ENCODE results near the gene PIP4K2A.
"Not testable (repeated sequence)": the region's sequence is repeated elsewhere in the genome, so short reads cannot be mapped to it uniquely, and the experiment has no call there.

The PIP4K2A gene

DNA sequence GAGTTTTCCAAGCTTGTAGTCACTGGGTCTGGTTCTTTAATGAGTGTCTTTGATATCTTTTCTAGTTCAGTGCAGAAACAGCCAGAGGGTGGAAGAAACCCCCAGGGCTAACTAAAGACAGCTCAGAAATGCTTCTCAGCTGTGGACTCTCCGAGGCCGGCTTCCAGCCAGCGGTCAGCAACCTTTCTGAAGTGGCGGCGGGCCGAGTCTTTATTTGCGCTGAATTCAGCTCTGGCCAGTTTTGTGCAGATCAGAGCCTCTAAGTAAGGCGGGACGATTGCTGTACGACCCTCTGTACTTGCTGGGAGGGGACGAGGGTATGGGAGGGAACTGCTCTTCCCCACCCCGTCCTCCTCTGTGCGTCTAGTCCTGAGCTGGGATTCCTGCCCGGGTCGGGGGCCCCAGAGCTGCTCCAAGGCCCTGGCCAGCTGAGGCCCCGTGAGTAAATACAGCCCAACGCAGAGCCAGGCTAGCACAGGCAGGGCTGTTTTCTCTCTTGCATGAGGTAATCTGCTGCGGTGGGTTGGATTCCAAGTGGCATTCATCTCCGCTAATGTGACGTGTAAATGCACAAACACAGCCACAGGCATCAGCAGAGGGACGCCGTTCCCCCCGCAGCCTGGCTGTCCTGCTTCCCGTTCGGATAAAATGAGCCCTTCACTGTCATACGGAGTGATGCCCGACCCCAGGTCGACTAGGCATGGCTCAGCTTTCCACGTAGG is 159.8 kb downstream of the PIP4K2A start:
- peak; percentile 35 for DNase-seq (ENCODE audit: low read depth)

DNA sequence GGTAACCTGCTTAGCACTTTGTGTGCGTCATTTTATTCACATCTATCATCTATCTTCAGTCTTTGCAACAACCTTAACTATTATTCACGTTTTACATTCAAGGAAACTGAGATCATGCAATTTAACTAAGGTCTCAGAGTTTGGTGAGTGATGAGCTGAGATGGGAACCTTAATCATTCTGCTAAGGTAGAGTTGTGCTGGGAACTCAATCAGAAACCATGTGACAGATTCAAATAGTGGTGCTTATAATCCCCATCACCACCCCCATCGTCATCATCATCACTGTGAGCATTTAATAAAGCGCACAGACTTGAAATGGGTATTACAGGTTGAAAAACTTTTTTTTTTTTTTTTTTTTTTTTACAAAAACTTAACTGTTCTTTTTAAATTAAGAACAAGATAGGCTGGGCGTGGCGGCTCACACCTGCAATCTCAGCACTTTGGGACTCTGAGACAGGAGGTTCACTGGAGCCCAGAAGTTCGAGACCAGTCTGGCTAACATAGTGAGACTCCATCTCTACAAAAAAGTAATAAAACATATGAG is 160.9 kb downstream of the PIP4K2A start:
- no peak for DNase-seq (ENCODE audit: low read depth)

DNA sequence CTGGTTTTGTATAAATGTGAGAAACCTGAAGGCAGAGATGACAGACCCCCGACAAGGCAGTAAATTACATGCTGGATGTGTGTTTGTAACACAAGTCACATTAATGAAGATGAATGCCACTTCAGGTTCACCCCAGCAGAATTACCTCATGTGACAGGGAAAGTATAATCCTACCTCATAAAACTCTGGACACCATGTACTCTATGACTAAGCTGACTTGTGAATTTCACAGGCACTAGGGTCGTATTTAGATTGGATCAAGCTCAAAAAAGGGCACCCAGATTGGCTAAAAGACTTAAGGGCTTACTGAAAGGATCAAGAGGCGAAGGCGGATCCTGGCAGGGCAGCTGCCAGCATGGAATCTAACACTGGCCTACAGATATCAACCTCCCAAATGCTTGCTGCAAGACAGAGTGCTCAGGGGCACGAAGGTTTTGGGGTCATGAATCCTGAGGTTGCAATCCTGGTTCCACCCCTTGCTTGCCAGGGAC is 161.4 kb downstream of the PIP4K2A start:
- peak; percentile 17 for DNase-seq (ENCODE audit: low read depth)

DNA sequence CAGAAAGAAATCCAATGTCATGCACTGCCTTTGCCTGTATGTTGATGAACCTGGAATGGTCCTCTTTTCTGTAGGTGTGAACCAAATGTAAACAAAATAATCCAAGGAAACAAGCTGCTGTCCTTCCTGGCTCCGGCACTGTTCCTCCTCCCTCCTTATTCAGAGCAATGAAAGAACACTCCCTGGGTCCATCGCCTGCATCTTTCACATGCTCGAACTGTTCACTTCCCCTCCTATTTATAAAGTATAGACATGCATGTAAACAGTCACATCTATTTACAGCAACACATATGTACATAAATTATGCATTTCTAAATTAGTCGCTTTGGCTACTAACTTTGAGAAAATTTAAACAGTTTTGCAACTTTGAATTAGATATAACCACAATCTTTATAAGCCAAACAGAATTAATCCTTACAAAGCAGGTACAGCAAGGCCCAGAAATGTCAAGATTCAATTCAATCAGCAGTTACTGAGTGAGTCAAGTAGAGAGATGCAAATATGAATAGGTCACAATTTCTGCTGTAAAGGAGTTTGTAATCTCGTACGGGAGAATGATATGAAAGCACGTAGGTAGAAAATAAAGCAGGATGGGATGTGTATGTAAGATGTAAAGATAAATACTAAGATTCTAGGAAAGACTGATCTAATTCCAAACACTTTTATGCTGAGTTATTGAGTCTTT is 162.6 kb downstream of the PIP4K2A start:
- no peak for DNase-seq (ENCODE audit: low read depth)

DNA sequence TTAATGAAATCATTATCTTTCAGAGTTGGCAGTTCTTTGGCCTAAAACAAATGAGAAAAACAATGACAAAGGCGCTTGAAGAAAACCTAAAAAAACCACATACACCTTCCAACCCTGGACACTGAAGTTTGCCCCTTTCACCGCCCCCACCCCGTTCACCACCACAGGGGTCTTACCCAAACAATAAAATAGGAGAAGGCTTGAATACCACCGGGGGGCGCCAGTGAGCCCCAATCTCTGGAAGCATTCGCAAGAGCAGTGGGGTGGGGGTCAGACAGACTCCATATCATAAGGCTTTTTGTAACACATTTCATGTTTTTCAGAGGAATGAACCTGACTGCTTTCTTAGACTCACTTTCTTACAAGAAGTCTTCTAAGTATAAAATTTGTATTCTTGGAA is 163.6 kb downstream of the PIP4K2A start:
- peak; percentile 5 for DNase-seq (ENCODE audit: low read depth)

DNA sequence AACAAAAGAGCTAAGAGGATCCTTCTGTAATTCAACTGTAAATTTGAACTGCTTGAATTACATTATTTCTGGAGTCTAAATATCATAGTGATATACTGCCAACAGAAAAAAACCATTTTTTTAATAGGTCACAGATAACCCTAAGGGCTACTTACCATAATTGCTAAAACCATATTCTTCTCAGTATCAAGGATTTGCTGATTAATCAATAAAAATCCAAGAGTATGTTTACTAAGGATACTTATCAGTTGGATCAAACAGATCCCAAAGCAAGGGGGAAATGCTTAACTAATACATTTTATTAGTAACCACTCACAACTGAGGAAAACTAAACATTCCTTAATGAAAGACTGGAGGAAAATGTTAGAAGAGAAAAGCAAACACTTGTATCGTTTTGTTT is 166.0 kb downstream of the PIP4K2A start:
- DNase-seq (ENCODE audit: low read depth), result no peak

DNA sequence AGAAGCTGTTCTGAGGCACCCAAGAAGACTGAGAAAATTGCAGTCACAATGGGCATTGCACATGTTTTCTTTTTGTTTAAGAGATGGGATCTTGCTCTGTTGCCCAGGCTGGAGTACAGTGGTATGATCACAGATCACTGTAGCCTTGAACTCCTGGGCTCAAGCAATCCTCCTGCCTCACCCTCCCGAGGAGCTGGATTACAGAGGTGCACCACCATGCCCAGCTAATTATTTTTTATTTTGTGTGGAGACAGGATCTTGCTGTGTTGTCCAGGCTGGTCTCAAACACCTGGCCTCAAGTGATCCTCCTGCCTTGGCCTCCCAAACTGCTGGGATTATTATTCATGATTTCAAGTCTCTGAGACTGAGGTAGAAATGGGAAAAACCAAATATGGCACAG is 168.7 kb downstream of the PIP4K2A start:
- no peak for DNase-seq (ENCODE audit: low read depth)

DNA sequence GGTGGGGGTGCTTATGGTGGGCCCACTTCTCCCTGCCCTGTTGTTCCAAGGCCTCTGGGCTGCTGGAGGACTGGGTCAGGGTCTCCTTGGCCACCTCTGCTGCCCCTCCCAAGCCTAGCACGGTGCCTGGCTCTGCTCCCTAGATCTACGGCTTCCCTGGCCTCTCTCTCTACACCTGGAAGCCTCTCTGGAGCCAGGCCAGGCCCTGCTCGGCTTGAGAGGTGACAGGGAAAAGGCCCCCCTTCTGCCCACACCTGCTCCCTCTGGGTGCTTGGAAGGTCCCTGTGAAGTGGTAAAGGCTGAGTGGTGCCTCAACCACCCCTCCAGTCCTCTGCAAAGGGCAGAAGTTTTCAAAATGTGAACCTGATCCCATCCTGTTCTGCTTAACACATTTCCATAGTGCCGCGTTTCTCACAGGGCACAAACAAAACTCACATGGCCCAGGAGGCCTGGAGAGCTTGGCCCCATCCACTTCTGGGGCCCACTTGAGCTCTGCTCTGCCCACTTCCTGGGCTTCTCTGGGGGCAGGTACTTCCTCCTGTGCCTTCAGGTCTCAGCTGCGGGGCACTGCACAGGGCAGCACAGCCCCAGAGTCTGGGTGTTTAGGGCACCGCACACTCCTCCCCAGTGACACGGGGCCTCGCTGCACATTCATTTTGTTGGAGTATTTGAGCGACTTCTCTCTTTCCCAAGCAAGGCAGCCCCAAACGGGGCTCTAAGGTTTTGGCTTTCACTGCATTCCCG is 169.9 kb downstream of the PIP4K2A start:
- DNase-seq (ENCODE audit: low read depth), result no peak

DNA sequence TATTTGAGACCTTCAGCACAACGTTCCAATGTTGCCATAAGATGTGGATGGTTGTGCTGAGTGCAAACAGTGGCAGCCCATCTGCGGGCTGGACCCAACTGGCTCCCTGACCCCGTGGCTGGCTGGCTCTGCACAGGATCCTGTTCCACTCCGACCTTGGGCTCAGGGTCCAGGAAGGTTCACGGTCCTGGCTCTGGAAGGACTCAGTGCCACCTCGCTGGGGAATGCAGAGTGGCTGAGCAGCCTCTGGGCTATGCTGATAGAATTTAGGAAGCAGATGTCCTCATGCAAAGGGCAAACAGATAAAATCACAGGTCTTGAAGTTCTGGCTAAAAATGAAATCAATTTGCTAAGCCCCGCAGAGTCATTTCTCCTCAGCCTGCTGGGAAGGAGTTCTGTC is 171.6 kb downstream of the PIP4K2A start:
- DNase-seq (ENCODE audit: low read depth), result no peak

DNA sequence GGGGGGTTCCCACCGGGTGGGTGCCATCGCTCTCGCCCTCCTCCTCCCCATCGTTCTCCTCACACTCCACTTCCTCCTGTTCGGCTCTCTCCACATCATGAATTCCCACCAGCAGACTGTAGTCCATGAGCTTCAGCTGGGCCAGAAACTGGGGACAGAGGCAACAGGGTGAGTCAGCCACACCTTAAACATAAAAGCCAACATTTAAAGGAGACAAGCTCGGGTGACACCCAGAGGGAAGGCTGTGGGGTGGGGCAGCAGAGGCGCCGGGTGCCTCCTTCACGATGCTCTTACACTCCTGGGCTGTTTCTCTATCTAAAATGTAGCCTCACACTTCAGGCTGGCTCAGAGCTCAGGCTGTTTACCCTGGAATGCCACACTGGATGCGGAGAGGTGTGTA is 172.5 kb downstream of the PIP4K2A start:
- no peak for DNase-seq (ENCODE audit: low read depth)

DNA sequence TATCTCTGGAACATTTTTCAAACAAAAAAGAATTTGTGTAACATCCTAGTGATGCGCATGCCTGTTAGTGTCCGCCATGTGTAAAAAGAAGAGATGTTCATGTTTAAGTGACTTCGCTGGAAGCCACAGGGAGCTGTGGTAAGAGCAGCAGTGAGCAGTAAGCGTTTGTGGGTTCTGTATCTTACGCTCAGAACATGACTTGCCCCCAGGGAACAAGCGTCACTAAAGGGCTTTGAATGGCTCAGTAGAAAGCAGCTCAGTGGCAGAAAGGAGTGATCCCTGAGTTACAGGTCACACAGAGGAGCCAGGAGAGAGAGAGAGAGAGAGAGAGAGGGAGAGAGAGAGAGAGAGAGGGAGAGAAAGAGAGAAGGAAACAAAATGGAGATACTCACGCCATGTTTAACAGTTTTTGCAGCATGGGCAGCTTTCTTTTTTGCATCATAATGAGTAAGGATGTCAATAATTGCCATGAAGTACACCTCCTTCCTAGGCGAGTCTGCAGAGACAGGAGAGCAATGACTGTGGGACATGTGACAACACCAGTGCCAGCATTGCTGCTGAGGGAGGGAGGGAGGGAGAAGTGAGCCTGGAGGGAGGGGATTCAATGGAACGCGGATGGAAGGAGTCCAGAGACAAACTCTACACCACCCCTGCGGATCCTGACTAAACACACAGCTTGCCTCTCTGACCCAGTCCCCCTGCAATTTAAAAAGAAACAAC is 174.6 kb downstream of the PIP4K2A start:
- DNase-seq (ENCODE audit: low read depth), result no peak

DNA sequence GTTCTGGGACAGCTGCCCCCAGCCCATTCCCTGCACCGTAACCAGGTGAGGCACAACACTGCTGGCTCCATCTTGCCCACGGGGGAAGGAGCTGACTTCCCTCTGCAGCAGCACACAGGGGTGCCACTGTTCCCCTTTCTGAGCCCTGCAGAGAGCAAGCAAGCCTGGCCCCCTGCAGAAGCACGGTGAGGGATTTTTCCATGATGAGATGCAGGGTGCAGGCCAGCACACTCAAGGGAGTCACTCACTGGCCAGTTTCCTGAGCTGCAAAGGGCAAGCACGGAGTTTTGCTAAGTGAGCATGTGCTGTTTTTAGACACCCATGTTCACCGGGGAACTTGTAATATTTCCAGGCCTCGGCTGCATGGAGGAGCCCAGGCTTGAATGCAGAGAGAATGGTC is 176.6 kb downstream of the PIP4K2A start:
- DNase-seq (ENCODE audit: low read depth), result no peak

DNA sequence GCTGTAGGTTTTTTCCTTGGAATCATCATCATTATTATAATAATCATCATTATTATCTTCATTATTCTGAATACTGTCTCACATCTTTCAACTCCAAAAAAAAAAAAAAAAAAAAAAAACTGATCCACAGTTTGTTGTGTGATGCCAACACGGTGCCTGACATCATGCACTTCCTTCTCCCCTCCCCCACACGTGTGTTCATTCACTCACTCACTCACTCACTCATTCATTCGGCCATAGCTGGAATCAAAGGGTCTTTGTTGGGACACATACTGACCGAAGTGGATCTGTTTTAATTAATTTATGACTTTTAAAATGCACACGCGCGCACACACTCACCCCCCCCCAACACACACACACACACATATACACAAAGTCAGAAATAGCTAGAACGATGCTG is 177.8 kb downstream of the PIP4K2A start:
- no peak for DNase-seq (ENCODE audit: low read depth)

DNA sequence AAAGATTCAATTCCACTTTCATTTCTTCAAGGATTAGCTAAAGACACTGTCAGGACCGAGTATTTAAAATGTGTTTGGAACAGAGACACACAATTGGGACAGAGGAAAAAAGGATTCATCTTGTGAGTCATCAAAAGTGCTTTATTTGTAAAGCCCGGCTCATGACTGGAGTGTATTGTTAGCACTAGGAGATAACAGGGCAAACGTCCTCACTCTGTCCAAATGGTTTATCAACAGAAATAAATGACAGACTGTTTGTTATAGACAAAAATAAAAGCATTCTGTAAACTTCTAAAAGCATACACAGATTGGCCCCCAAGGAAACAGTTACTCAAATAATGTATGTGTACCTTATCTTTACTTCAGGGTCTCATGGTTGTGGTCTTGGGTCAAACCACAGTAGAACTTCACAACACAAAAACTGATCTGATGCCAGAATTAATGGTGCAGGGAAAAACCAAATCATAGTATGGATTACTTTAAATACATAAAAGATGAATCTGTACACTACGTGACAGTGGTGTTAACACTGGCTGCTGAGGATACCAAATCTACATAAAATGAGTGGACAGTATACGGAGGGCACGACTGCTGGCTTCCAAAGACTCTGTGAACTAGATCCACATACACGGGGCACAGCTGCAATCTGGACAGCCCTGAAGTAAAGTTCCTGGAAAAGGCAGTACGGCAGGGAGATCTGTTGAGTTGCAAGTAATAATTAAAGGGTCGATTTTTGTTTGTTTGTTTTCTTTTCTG is 179.4 kb downstream of the PIP4K2A start:
- DNase-seq (ENCODE audit: low read depth), result no peak

DNA sequence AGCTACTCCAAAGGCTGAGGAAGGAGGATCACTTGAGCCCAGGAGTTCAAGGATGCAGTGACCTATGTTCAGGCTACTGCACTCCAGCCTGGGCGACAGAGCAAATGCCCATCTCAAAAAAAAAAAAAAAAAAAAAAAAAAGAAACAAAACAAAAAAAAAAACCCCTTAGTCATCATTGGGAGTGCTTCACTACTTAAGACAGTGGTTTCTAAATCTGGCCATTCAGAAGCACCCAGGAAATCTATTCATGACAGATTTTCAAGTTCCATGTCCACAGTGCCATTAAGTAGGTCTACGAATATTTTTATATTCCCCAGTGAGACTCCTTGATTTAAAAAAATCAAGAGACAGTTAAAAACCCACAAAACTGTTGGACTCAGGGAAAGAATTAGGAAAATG is 182.9 kb downstream of the PIP4K2A start:
- no peak for DNase-seq (ENCODE audit: low read depth)

DNA sequence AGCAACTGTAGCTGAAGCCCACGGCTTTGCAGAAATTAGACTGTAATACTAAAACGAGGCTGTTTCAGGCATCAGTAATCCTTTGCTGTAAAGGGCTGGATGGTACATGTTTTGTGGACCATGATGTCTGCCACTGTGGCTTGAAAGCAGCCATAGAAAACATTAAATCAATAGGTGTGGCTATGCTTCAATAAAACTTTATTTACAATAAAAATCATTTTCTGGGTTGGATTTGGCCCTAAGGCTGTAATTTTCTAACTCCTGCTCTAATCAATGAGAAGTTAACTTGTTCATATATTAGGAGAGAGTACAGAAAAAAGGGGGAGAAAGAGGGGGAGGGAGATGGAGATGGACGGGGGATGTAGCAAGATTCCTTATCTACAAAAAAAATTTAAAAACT is 183.4 kb downstream of the PIP4K2A start:
- no peak for DNase-seq (ENCODE audit: low read depth)

DNA sequence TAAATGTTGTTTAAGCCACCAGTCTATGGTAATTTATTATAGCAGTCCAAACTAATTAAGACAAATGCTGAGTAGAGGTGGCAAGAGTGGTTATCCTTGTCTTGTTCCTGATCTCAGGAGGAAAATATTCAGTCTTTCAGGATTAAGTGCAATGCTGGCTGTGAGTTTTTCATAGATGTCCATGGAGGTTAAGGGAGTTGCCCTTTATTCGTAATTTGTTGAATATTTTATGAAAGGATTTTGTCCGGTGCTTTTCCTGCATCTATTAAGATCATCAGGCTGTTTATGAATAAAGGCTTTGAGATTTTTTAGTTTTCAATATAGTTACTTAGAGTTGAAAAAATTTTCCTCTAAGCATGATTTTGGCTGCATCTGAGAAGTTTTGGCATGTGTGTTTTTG is 186.9 kb downstream of the PIP4K2A start:
- no peak for DNase-seq (ENCODE audit: low read depth)

DNA sequence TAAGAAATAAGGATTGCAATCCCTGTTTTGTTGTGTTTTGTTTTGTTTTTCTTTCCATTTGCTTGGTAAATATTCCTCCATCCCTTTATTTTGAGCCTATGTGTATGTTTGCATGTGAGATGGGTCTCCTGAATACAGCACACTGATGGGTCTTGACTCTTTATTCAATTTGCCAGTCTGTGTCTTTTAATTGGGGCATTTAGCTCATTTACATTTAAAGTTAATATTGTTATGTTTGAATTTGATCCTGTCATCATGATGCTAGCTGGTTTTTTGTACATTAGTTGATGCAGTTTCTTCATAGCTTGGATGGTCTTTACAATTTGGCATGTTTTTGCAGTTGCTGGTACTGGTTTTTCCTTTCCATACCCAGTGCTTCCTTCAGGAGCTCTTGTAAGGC is 190.0 kb downstream of the PIP4K2A start:
- DNase-seq (ENCODE audit: low read depth), result not testable (repeated sequence)

DNA sequence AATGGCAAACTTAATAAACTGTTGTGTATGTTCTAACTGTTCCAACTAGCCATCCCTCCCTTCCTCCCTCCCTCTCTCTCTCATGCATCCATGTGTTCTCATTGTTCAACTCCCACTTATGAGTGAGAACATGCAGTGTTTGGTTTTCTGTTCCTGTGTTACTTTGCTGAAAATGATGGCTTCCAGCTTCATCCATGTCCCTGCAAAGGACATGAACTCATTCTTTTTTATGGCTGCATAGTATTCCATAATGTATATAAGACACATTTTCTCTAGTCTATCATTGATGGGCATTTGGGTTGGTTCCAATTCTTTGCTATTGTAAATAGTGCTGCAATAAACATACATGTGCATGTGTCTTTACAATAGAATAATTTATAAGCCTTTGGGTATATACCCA is 193.7 kb downstream of the PIP4K2A start:
- not testable (repeated sequence) for DNase-seq (ENCODE audit: low read depth)

DNA sequence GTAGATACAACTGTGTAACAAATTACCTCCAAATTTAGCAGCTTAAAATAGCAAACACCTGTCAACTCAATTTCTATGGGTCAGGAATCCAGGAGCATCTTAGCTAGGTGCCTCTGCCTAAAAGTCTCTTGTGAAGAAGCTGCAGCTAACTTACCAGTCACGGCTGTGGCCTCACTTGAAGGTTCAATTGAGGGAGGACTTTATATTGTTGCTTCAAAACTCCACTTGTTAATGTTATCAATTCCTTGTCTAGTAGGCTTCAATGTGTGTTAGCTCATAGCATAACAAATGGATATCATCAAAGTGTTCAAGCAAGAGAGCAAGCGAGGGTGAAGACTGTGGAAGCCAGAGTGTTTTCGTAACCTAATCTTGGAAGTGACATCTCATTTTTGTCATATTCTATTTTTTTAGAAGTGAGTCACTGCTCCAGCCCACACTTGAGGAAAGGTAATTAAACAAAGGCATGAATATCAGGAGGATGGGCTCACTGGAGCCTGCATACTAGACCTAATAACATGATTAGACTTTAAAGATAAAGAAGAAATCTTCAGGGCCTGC is 196.1 kb downstream of the PIP4K2A start:
- no peak for DNase-seq (ENCODE audit: low read depth)

DNA sequence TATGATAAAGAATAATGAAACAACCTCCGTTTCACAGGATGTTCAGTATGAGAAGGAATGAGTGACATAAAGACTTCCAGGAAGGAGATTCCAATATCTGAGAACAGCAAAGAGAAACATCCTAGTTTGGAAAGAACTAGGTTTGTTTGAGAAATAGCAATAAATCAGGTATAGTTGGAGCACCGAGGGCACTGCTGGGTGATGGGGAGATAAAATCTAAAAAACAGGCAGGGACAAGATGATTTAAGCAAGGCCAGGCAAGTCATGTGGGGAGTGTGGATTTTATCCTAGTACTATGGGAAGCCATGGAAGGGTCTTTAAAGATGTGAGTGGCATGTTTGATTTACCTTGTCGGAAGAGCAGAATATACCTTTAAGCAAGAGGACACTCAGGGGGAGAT is 199.4 kb downstream of the PIP4K2A start:
- DNase-seq (ENCODE audit: low read depth), result no peak
